ENCODE data around the gene B4GALNT3.

The B4GALNT3 gene

GRCh38 chr12:468671-469389 is 9.1 kb downstream of the B4GALNT3 start:
- no peak for DNase-seq

GRCh38 chr12:470133-470532 is 10.4 kb downstream of the B4GALNT3 start:
- DNase-seq = no peak

DNA sequence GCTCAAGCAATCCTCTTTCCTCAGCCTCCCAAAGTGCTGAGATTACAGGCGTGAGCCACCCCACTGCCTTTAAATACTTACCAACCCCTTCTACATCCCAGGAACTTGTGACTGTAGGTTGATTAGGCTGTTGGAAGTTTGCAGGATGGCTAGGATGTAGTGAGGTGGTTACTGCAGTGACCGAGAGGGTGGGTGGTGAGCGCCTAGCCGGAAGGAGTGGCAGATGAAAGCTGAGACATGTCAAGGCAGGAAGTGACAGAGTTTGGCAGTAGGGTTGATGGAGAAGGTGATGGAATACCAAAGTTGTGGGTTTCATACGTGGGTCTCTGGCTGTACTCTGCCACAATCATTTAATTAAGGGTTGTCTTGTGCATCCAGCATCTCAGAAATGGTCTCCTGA is 13.5 kb downstream of the B4GALNT3 start:
- DNase-seq = no peak

- no peak for DNase-seq
These were observed 14.3 kb downstream of the B4GALNT3 start for GRCh38 chr12:473863-474577.

DNA sequence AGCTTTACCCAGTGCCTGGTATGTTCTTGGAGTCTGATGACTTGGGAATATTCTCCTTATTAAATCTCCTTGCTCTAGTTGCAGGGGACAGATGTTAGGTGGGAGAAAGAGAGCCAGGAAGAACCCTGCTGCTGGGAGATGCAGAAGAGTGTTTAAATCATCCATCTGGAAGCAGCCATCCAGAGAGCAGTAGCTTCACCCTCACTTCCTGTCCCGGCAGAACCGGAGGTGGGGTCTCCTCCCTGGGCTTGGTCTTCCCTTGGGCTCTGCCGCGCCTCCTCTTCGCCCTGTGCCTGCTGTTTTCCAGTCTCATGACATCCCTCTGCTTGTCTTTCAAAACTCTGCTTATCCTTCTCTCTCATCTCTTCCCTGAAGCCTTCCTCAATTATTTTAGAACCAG is 15.5 kb downstream of the B4GALNT3 start:
- DNase-seq = no peak

DNA sequence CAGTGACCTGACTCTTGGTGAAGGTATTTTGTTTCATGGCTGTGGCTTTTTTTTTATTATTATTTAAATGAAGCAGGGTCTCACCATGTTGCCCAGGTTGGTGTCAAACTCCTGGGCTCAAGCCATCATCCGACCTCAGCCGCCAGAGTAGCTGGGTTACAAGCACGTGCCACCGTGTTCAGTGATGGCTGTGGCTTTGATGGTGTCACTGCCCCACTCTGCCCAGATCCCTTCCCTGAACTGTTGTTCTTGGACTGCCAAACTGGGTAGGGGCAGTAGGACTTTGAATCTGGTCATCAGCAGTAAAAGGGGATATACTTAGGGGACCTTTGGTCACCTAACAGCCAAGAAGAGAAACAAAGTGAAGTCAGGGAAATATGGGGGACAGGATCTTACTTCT is 19.4 kb downstream of the B4GALNT3 start:
- DNase-seq = no peak

DNA sequence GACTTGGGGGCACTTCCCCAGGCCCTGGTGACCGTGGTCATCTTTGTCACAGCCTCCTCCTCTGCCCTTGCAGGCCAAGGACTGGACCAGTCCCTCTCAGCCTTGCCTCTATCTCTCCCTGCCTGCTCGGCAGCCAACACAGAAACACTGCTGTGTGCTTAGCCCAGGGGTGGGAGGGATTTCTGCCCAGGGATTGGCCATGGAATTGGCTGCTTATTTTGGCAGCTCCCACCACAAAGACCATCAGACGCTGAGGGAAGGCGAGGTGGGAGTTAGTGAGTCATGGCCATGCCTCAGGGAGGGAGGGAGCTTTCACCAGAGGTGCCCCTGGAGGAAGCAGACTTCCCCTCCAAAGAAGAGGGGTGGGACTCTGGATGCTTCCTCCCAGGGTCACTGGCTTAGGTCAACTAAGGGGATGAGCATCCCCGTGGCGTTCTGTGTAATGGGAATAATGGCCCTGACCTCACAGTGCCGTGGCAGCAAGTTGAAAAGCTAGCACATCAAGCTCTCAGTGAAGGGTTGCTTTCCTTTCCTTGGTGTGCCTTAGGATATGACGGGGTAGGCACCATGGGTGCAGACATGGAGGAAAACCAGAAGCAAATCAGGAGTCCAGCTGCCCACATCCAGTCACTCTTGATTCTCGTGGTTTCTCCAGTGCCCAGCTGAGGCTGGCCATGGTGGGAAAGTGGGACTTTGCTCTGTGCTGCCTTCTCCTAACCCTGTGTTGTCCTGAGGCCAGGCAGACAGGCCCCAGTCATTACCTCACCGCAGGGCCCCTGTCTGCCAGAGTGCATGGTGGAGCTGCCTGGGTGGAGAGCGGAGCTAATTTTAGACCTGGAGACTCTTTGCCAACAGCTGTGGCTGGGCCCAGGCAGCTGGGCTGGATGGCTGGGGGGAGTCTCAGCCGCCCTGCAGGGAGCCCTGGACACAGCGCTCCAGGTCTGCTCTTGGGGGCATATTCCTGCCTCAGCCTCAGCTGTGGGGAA is 21.4 kb downstream of the B4GALNT3 start:
- peak; percentile 39 for DNase-seq

- no peak for DNase-seq
These were observed 22.3 kb downstream of the B4GALNT3 start for GRCh38 chr12:482061-482460.

GRCh38 chr12:484096-484495 is 24.4 kb downstream of the B4GALNT3 start:
- no peak for DNase-seq

- DNase-seq = no peak
These were observed 30.5 kb downstream of the B4GALNT3 start for GRCh38 chr12:490260-490659.

DNA sequence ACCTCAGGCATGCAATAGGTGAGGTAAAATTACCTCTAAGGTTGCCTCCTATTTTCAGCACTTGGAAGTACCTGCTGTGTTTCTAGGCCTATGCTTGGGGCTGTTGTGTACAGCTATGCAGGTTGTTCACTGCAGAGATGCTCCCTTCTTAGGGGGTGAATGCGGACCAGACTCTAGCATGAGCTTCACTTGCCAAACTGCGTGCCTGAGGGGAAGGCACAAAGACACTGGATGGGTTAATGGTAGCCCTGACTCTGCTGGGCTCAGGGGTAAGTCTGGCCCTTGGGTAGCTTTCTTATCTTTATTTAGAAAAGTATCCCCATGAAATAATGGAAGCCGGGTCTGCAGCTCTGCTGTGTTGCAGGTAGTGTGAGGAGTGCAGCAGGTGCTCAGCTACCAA is 35.7 kb downstream of the B4GALNT3 start:
- DNase-seq = no peak

GRCh38 chr12:496736-497135 is 37.0 kb downstream of the B4GALNT3 start:
- no peak for DNase-seq

DNA sequence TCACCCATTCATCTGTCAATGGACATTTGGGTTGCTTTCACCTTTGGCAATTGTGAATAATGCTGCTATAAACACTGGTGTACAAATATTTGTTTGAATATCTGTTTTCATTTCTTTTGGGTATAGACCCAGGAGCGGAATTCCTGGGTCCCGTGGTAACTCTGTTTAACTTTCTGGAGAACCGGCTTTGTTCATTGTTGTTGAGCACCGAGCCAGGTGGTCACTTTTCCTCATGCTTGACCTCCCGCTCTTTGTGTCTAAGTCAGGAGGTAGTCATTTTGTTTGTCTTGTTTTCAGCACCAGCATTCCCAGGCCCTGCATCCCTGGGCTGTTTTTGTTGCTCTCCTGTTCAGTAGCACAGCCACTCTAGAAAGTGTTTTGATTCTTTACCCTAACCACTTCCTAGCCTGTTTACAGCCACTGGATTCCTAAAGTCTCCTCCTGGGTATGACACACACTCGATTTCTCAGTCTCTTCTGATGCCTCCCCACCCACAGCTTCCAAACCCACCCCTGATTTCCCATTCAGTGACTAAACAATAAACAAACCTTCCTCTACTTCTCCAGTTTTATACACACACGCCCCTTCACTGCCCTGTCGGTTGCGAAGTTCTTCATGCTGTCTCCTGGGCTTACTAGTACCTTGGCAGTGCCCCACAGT is 37.9 kb downstream of the B4GALNT3 start:
- no peak for DNase-seq

- DNase-seq = no peak
These were observed 40.2 kb downstream of the B4GALNT3 start for GRCh38 chr12:499837-500458.

- DNase-seq = peak; percentile 31
These were observed 42.1 kb downstream of the B4GALNT3 start for GRCh38 chr12:501722-502447.

GRCh38 chr12:503111-503761 is 43.5 kb downstream of the B4GALNT3 start:
- peak; percentile 20 for DNase-seq

DNA sequence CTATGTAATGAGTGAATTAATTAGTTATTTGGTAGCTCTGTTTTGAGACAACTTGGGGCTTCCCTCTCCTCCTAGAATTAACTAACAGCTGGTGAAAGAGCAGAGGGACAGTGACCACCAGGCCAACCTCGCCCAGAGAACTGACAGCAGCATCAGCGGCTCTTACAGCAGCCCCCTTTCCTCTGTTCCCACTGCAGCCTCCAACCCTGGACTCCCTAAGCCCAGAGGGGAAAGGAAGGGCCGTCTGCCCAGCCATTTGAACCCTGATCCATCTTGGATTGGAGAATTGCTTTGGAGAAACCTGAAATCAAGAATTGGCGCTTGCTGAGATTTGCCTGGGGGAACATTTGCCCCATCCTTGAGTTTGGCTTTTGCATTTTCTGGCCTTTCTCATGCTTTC is 45.5 kb downstream of the B4GALNT3 start:
- no peak for DNase-seq

- no peak for DNase-seq
These were observed 47.7 kb downstream of the B4GALNT3 start for GRCh38 chr12:507391-507796.

GRCh38 chr12:508145-508544 is 48.4 kb downstream of the B4GALNT3 start:
- no peak for DNase-seq

DNA sequence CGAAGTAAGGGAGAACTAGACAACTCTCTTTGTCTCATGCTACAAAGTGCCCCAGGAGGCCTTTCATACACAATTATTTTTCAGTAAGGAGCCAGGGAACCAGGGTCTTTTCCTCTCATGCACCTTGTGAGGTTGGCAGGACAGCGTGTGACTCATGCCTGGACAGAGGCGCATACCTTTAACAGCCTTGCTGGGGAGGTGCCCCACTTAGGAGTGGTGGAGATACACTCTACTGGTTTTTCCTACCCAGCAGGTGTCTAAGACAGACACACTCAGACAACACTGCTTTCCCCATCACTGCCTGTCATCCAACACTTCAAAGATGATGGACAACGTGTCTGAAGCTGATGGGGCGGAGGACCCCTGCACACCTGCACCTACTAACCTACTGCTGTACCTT is 49.1 kb downstream of the B4GALNT3 start:
- no peak for DNase-seq

GRCh38 chr12:509500-509899 is 49.8 kb downstream of the B4GALNT3 start:
- DNase-seq = peak; percentile 12
